OCI-LY7 (cell line): Measurements from ENCODE around the gene MOAP1. TPM values are rescaled to one million over a fixed set of nuclear protein-coding genes. Genes with fewer than 3 reads are reported as not detected.

Source experiments
- BruUV-seq: library from RNA; stranded (reverse); fragments of 400-500 nt; replicated peaks from 2 replicates; lab custom pipeline; 2021; lab: Mats Ljungman, UMichigan
- CTCF ChIA-PET: fragments of 300-600 bp; sonication (Branson Sonifier 250); formaldehyde crosslinking; loops from one replicate; lab custom pipeline; 2022; ENCODE audit warnings: antibody characterized with exemption; ENCODE audit not compliant: unreplicated experiment; lab: Charles Lee
- POLR2A ChIA-PET: fragments of 300-600 bp; sonication (Branson Sonifier 250); formaldehyde crosslinking; loops from one replicate; lab custom pipeline; 2022; ENCODE audit warnings: antibody characterized with exemption; lab: Charles Lee
- DNase-seq: peaks from one replicate; pipeline ENCODE4 v3.0.0-alpha.2; 2015; ENCODE audit warnings: low spot score
- H2AFZ ChIP-seq: fragments of 200-600 bp; sonication (generic), shearing (Covaris generic); 2 replicates; pipeline ENCODE4 v1.6.1; 2014; ENCODE audit warnings: mild to moderate bottlenecking, antibody characterized with exemption, low read length, moderate library complexity
- H3K27ac ChIP-seq: fragments of 200-600 bp; sonication (generic); 2 replicates; pipeline ENCODE4 v1.5.1; 2014; ENCODE audit warnings: mixed run types, low read depth, mild to moderate bottlenecking, moderate library complexity, low read length, inconsistent platforms; ENCODE audit not compliant: poor library complexity, severe bottlenecking
- H3K36me3 ChIP-seq: fragments of 200-600 bp; sonication (generic); 2 replicates; pipeline ENCODE4 v1.6.1; 2014; ENCODE audit warnings: mild to moderate bottlenecking, antibody characterized with exemption, low read length, moderate library complexity, mixed read lengths; ENCODE audit not compliant: insufficient read depth
- H3K4me1 ChIP-seq: fragments of 200-600 bp; sonication (generic); 2 replicates; pipeline ENCODE4 v1.5.1; 2014; ENCODE audit warnings: mild to moderate bottlenecking, low read length; ENCODE audit not compliant: insufficient read depth, poor library complexity, severe bottlenecking
- H3K4me2 ChIP-seq: fragments of 200-600 bp; sonication (generic); 2 replicates; pipeline ENCODE4 v1.6.1; 2014; ENCODE audit warnings: mild to moderate bottlenecking, low read length
- H3K4me3 ChIP-seq: fragments of 200-600 bp; sonication (generic); 2 replicates; pipeline ENCODE4 v1.5.1; 2014; ENCODE audit warnings: mild to moderate bottlenecking, low read depth, low read length; ENCODE audit not compliant: poor library complexity, severe bottlenecking
- H3K79me2 ChIP-seq: fragments of 200-600 bp; sonication (generic); 2 replicates; pipeline ENCODE4 v1.6.1; 2016; ENCODE audit warnings: low read depth, mild to moderate bottlenecking, low read length, moderate library complexity, mixed read lengths; ENCODE audit not compliant: insufficient read depth
- H3K9me2 ChIP-seq: fragments of 200-600 bp; sonication (generic); 2 replicates; pipeline ENCODE4 v1.6.1; 2016; ENCODE audit warnings: mild to moderate bottlenecking, low read length, mixed read lengths; ENCODE audit not compliant: insufficient read depth
- H3K9me3 ChIP-seq: fragments of 200-600 bp; sonication (generic); 2 replicates; pipeline ENCODE4 v1.6.1; 2014; ENCODE audit warnings: mild to moderate bottlenecking, mixed run types, low read length, mixed read lengths
- H4K20me1 ChIP-seq: fragments of 200-600 bp; sonication (generic); 2 replicates; pipeline ENCODE4 v1.6.1; 2014; ENCODE audit warnings: mild to moderate bottlenecking, antibody characterized with exemption, low read length, moderate library complexity, mixed read lengths; ENCODE audit not compliant: insufficient read depth
- EZH2phosphoT487 ChIP-seq: fragments of 200-600 bp; sonication (generic); IDR thresholded peaks from 2 replicates; pipeline ENCODE4 v1.6.1; 2018; ENCODE audit warnings: low read depth, borderline replicate concordance, mild to moderate bottlenecking, mixed run types, antibody characterized with exemption, low read length, moderate library complexity, mixed read lengths
- intact Hi-C: fragments of 100-400 bp; cut with micrococcal nuclease; formaldehyde crosslinking; loops from one replicate; pipeline ENCODE4 v1.10.0; 2022; ENCODE audit not compliant: unreplicated experiment
- total RNA-seq, 2 experiments: library from RNA; depleted of rRNA in 1 of 2; stranded (reverse); fragments of >200 nt in 1 of 2; shearing (Covaris generic) in 1 of 2; gene quantifications; 2 replicates each; pipeline ENCODE4 v1.2.3, GENCODE V29; 2014 to 2022
- TF ChIP-seq, protein P1 (sequence below): fragments of 200-600 bp; sonication (generic); conservative IDR thresholded peaks from 2 replicates; pipeline ENCODE4 v1.5.1; 2014; ENCODE audit warnings: mild to moderate bottlenecking, antibody characterized with exemption, low read length, moderate library complexity, mixed read lengths

The MOAP1 gene
- total RNA-seq, 2 experiments from 2014 or later: 26.4 to 31.2 TPM

DNA sequence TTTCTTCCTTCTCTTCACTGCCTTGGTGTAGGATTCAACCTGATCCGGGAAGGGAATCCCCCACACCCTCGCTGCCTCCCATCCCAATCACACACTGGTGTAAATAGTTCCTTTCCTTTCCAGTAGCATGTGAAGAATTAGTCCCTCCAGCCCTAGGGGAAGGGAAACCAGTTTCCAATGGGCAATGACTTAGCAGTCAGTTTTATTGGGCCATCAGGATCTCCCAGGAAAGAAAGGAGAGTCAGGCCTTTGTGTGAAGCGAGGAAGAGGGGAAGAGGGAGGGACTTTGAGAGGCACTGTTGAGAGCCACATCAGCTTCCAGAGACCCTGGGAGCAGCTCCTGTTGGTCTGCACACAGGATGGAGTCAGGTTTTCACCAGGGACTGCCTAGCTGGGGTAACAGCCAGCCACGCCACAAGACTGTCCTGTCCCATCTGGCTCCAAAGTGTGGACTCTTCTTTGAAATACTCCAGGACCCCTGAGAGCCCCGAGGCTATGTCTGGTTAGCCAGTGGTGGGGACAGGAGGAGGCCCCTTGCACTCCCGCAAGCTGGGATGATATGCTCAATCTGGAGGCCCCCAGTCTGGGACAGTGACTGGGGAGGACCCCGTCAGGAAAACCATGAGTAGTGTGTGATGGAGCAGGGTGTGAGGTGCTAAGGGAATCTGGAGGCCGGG is 27.9 kb downstream of the MOAP1 start:
- no peaks in the 10 kb centered on the region for H3K79me2 ChIP-seq
- ChIA-PET POLR2A (no interaction called here), CTCF (no interaction called here)
- H3K27ac ChIP-seq: no peak overlapping the region
- no peak for TF ChIP-seq EZH2phosphoT487
- TF ChIP-seq, protein P1, sequence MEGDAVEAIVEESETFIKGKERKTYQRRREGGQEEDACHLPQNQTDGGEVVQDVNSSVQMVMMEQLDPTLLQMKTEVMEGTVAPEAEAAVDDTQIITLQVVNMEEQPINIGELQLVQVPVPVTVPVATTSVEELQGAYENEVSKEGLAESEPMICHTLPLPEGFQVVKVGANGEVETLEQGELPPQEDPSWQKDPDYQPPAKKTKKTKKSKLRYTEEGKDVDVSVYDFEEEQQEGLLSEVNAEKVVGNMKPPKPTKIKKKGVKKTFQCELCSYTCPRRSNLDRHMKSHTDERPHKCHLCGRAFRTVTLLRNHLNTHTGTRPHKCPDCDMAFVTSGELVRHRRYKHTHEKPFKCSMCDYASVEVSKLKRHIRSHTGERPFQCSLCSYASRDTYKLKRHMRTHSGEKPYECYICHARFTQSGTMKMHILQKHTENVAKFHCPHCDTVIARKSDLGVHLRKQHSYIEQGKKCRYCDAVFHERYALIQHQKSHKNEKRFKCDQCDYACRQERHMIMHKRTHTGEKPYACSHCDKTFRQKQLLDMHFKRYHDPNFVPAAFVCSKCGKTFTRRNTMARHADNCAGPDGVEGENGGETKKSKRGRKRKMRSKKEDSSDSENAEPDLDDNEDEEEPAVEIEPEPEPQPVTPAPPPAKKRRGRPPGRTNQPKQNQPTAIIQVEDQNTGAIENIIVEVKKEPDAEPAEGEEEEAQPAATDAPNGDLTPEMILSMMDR: no peak
- no peak overlapping the region for H3K4me2 ChIP-seq
- DNase-seq: no peak
- H3K4me3 ChIP-seq: no peak overlapping the region
- no peak overlapping the region for H2AFZ ChIP-seq
- H3K9me2 ChIP-seq: no peaks in the 10 kb centered on the region
- intact Hi-C loops: no loop called here
- H3K4me1 ChIP-seq: no peaks in the 10 kb centered on the region
- H3K9me3 ChIP-seq: no peaks in the 10 kb centered on the region
- no TSS peak for BruUV-seq
- no peaks in the 10 kb centered on the region for H3K36me3 ChIP-seq
- no peaks in the 10 kb centered on the region for H4K20me1 ChIP-seq

DNA sequence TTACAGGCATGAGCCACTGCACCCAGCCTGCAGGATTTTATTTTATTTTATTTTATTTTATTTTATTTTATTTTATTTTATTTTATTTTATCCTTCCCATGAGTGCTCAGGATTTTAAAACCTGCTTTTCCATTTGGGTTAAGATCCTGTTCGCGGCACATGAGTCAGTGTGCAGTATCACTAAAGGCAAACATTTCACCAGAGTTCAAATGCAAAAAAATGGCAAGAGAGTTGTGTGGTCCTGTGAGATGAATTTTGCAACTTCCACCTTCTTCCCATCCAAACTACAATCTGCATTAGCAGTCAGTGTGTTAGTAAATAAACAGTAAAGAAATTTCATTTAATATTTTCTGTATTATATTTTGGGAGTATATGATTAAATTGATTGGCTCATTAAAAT is 29.0 kb downstream of the MOAP1 start:
- no TSS peak for BruUV-seq

DNA sequence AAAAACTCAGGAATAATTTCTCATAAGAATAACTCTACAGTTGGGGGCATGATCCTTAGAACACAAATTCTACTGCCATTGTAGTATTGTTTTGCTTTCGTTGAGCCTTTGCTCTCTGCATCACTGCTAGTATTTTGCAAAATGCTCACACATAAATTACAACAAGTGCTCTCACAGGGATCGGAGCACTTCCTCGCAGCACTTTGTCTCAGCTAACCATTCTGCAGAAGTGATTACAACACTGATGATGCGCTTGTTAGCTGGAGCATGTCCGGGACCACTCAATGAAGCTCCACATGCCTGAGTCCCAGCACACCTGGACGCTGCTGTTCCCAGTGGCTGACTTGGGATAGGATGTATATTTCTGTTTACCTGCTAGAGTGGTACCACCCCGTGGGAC is 31.6 kb downstream of the MOAP1 start:
- Histone ChIP-seq H3K36me3 (no peaks in the 10 kb centered on the region), H3K9me3 (no peaks in the 10 kb centered on the region), H4K20me1 (no peaks in the 10 kb centered on the region), H3K79me2 (no peaks in the 10 kb centered on the region), H2AFZ (no peak overlapping the region), H3K9me2 (no peaks in the 10 kb centered on the region), H3K27ac (no peak overlapping the region), H3K4me3 (no peak overlapping the region), H3K4me1 (no peaks in the 10 kb centered on the region), H3K4me2 (no peak overlapping the region)
- DNase-seq: no peak
- POLR2A ChIA-PET: interaction anchor here (0.6 kb wide), 1 partner anchor 73 kb away, joined by 8 read pairs; no protein-coding TSS in a partner anchor
- intact Hi-C loops: no loop called here
- CTCF ChIA-PET: no interaction called here
- no peak for TF ChIP-seq EZH2phosphoT487
- TF ChIP-seq, protein P1: no peak
- no TSS peak for BruUV-seq

More for the DNA sequence above, 29.0 kb downstream of the MOAP1 start:
- POLR2A ChIA-PET: interaction anchor here (0.5 kb wide), 1 partner anchor 985 kb away, joined by 3 read pairs; no protein-coding TSS in a partner anchor
- CTCF ChIA-PET: no interaction called here
- intact Hi-C loops: no loop called here
- TF ChIP-seq EZH2phosphoT487: no peak
- TF ChIP-seq, protein P1: no peak
- Histone ChIP-seq H3K9me2 (no peaks in the 10 kb centered on the region), H3K27ac (no peak overlapping the region), H3K79me2 (no peaks in the 10 kb centered on the region), H3K36me3 (no peaks in the 10 kb centered on the region), H3K4me2 (no peak overlapping the region), H3K4me1 (no peaks in the 10 kb centered on the region), H4K20me1 (no peaks in the 10 kb centered on the region), H3K4me3 (no peak overlapping the region), H2AFZ (no peak overlapping the region), H3K9me3 (no peaks in the 10 kb centered on the region)
- no peak for DNase-seq
